HepG2 (cell line): ENCODE results near the gene DNAH9. TPM values are rescaled to one million over a fixed set of nuclear protein-coding genes. Genes with fewer than 3 reads are reported as not detected.

Source experiments
- ATAC-seq: fragments of 200-7000 bp; cut with Tn5 transposase; 3 replicates; pipeline ENCODE4 v1.9.1; 2020; ENCODE audit warnings: mild to moderate bottlenecking, moderate library complexity
- BruUV-seq: library from RNA; stranded (reverse); fragments of 400-500 nt; replicated peaks from 2 replicates; lab custom pipeline; 2021; lab: Mats Ljungman, UMichigan
- CTCF ChIA-PET: fragments of 300-600 bp; formaldehyde crosslinking; extraction: SDS; loops from one replicate; lab custom pipeline; 2021; ENCODE audit warnings: low total read pairs, inconsistent platforms, low intra/inter-chr PET ratio; lab: Yijun Ruan, JAX
- POLR2A ChIA-PET: fragments of 350-600 bp; sonication (Branson Sonifier 250); formaldehyde crosslinking; loops from one replicate; lab custom pipeline; 2020; ENCODE audit warnings: antibody characterized with exemption, inconsistent platforms; lab: Yijun Ruan, JAX
- DNase-seq: peaks from one replicate; pipeline ENCODE4 v3.0.0-alpha.2; 2015; ENCODE audit warnings: low spot score
- FAIRE-seq: peaks from 3 replicates; lab custom pipeline; 2011; peaks lifted over from hg19 to GRCh38; lab: Jason Lieb, UNC
- H2AFZ ChIP-seq: one replicate; pipeline ENCODE4 v1.6.1; 2011; ENCODE audit warnings: low read length, inconsistent platforms
- H3K27ac ChIP-seq: fragments of 300-600 bp; 3 replicates; pipeline ENCODE4 v1.8.0; 2011; ENCODE audit warnings: mixed run types, mild to moderate bottlenecking, mixed read lengths, low read length, inconsistent platforms; ENCODE audit not compliant: insufficient read depth; ENCODE audit errors: extremely low read length
- H3K27me3 ChIP-seq, 2 experiments: fragments of 200-600 bp in 1 of 2; 2 replicates in 1 of 2; 3 replicates in 1 of 2; pipeline versions ENCODE4 v1.6.0 to v1.8.0; 2011; ENCODE audit warnings: low read length in 2 of 2, mild to moderate bottlenecking in 2 of 2, moderate library complexity in 2 of 2, inconsistent platforms in 1 of 2; ENCODE audit not compliant: insufficient read depth in 2 of 2, control insufficient read depth in 1 of 2
- H3K36me3 ChIP-seq, 2 experiments: fragments of 200-600 bp in 1 of 2; replicated peaks in 1 of 2; 2 replicates in 1 of 2; 3 replicates in 1 of 2; pipeline versions ENCODE4 v1.5.1 to v1.8.0; 2011; ENCODE audit warnings: low read length in 2 of 2, inconsistent platforms in 1 of 2; ENCODE audit not compliant: insufficient read depth in 2 of 2, control insufficient read depth in 1 of 2
- H3K4me1 ChIP-seq: 2 replicates; pipeline ENCODE4 v1.5.1; 2012; ENCODE audit warnings: low read length, inconsistent platforms; ENCODE audit not compliant: insufficient read depth
- H3K4me2 ChIP-seq: 2 replicates; pipeline ENCODE4 v1.6.0; 2011; ENCODE audit warnings: low read depth, low read length, inconsistent platforms
- H3K4me3 ChIP-seq, 3 experiments: fragments of 200-600 bp in 1 of 3; sonication (generic), shearing (Covaris generic) in 1 of 3; replicated peaks in 1 of 3; 2 replicates each; pipeline ENCODE4 v1.5.1; 2011 to 2016; ENCODE audit warnings: low read length in 3 of 3, inconsistent platforms in 2 of 3, low read depth in 2 of 3, mild to moderate bottlenecking in 2 of 3, control low read depth in 1 of 3, mixed read lengths in 1 of 3; ENCODE audit not compliant: insufficient read depth in 1 of 3
- H3K79me2 ChIP-seq: one replicate; pipeline ENCODE4 v1.6.1; 2011; ENCODE audit warnings: low read length, inconsistent platforms; ENCODE audit not compliant: insufficient read depth
- H3K9ac ChIP-seq: 2 replicates; pipeline ENCODE4 v1.6.0; 2011; ENCODE audit warnings: mild to moderate bottlenecking, low read depth, low read length, inconsistent platforms; ENCODE audit not compliant: insufficient read depth
- H3K9me3 ChIP-seq: 2 replicates; pipeline ENCODE4 v1.5.1; 2012; ENCODE audit warnings: mild to moderate bottlenecking, low read length
- H4K20me1 ChIP-seq: 2 replicates; pipeline ENCODE4 v1.6.0; 2011; ENCODE audit warnings: inconsistent platforms, mild to moderate bottlenecking, low read length, moderate library complexity; ENCODE audit not compliant: insufficient read depth
- IRX3 ChIP-seq: sonication (generic); formaldehyde crosslinking; IDR thresholded peaks from 2 replicates; pipeline ENCODE4 v1.8.1; 2023; ENCODE audit warnings: mild to moderate bottlenecking, low read depth, missing genetic modification reagents, borderline replicate concordance
- JUNB ChIP-seq: sonication (generic); formaldehyde crosslinking; IDR thresholded peaks from 2 replicates; pipeline ENCODE4 v1.8.0; 2022; ENCODE audit warnings: missing genetic modification reagents, mild to moderate bottlenecking, borderline replicate concordance
- RFXAP ChIP-seq: sonication (generic); formaldehyde crosslinking; IDR thresholded peaks from 2 replicates; pipeline ENCODE4 v1.4.0; 2020; ENCODE audit warnings: missing genetic modification reagents, borderline replicate concordance
- SOX6 ChIP-seq, 2 experiments: fragments of 450-650 bp in 1 of 2; sonication (generic) in 1 of 2; formaldehyde crosslinking in 1 of 2; IDR thresholded peaks; 2 replicates each; pipeline versions ENCODE4 v1.4.0 to v1.6.1; 2017 to 2020; ENCODE audit warnings: antibody characterized with exemption in 1 of 2, mild to moderate bottlenecking in 1 of 2, missing genetic modification reagents in 1 of 2
- STAG1 ChIP-seq: sonication (generic); formaldehyde crosslinking; IDR thresholded peaks from 2 replicates; pipeline ENCODE4 v1.4.0; 2020; ENCODE audit warnings: missing genetic modification reagents
- THAP8 ChIP-seq: sonication (generic); formaldehyde crosslinking; IDR thresholded peaks from 2 replicates; pipeline ENCODE4 v1.5.1; 2020; ENCODE audit warnings: missing genetic modification reagents, mild to moderate bottlenecking, borderline replicate concordance
- ZNF737 ChIP-seq: sonication (generic); formaldehyde crosslinking; IDR thresholded peaks from 2 replicates; pipeline ENCODE4 v1.5.0; 2020; ENCODE audit warnings: missing genetic modification reagents, mild to moderate bottlenecking, borderline replicate concordance
- WGBS: methylation state at CpG from one replicate; pipeline ENCODE4 v1.1.6; 2017; ENCODE audit warnings: low lambda C conversion rate; 5-methylcytosine and 5-hydroxymethylcytosine counted together
- in situ Hi-C: cut with HindIII; loops from 2 replicates; pipeline ENCODE4 v1.10.0; 2017; ENCODE audit warnings: low pct_unique_long_range_greater_than_20kb; ENCODE audit not compliant: extremely low pct_ligation_motif_present
- intact Hi-C: fragments of 100-400 bp; cut with micrococcal nuclease; formaldehyde crosslinking; loops from one replicate; pipeline ENCODE4 v1.10.0; 2022; ENCODE audit not compliant: unreplicated experiment
- polyA plus RNA-seq, 8 experiments: library from polyadenylated mRNA; depleted of rRNA in 3 of 8; stranded (reverse) in 7 of 8; unstranded in 1 of 8; fragments of >200 nt; fragmentation: Illumina TruSeq in 4 of 8; extraction: Trizol in 4 of 8; gene quantifications; 2 replicates each; pipeline versions ENCODE4 v1.2.1 to v1.2.3, GENCODE V29; 2011 to 2016; ENCODE audit warnings: low read depth in 4 of 8, missing spikeins in 1 of 8, mixed read lengths in 1 of 8; ENCODE audit not compliant: insufficient read depth in 1 of 8
- total RNA-seq, 5 experiments: library from RNA; depleted of rRNA; stranded (reverse); fragments of >200 nt; fragmentation: Illumina TruSeq; extraction: Trizol; gene quantifications; 2 replicates each; pipeline ENCODE4 v1.2.3, GENCODE V29; 2016; ENCODE audit warnings: low read depth in 1 of 5
- TF ChIP-seq, protein P1 (sequence below): IDR thresholded peaks from 2 replicates; pipeline ENCODE4 v1.6.1; 2012; ENCODE audit warnings: low read depth, low read length, improper control_type of control experiment
- TF ChIP-seq, protein P2 (sequence below): sonication (generic); formaldehyde crosslinking; IDR thresholded peaks from 2 replicates; pipeline ENCODE4 v1.5.0; 2020; ENCODE audit warnings: missing genetic modification reagents
- TF ChIP-seq, protein P3 (sequence below): sonication (generic); formaldehyde crosslinking; IDR thresholded peaks from 2 replicates; pipeline ENCODE4 v1.5.0; 2020; ENCODE audit warnings: missing genetic modification reagents
- TF ChIP-seq, protein P4 (sequence below): sonication (generic); formaldehyde crosslinking; IDR thresholded peaks from 2 replicates; pipeline ENCODE4 v1.8.0; 2023; ENCODE audit warnings: mild to moderate bottlenecking, missing genetic modification reagents

Gene DNAH9
- total and polyA plus RNA-seq, 2 of the 13 experiments (the other 11 are each of a cell fraction or from before 2014, with no cell fraction given): not detected

DNA sequence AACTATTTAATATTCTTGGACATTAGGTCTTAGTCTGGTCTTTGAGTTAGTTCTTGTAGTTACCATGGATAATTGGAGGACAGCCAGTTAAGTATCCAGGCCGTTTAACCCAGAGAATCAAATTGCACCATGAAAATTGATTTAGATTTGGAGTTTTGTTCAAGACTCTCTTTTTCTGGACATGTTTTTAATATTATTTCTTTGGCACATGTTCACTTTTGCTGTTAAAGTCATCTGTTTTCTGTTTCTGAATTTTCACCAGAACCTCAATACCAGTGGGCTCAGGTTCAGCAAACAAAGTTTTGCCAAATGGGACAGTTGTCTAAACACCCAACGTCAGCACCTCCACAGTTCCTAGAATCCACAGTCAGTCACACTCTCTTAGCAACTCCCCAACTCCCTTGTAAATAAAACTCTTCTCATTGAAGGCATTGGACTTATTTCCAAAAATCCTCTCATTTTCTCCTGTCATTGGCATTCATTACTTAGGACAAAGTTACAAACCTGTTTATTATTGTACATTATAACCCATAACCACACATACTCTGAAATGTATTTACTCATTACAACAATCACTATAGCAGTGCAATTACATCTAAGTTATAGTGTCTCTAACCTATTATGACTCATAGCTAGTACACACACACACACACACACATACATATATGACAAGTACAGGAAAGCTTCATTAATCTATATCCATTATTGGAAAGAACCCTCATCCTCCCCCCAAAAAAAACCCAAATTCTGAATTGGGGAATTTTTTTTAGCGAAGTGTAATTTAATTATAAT, 33.5 kb upstream of the DNAH9 start (continued):
- TF ChIP-seq, protein P1, sequence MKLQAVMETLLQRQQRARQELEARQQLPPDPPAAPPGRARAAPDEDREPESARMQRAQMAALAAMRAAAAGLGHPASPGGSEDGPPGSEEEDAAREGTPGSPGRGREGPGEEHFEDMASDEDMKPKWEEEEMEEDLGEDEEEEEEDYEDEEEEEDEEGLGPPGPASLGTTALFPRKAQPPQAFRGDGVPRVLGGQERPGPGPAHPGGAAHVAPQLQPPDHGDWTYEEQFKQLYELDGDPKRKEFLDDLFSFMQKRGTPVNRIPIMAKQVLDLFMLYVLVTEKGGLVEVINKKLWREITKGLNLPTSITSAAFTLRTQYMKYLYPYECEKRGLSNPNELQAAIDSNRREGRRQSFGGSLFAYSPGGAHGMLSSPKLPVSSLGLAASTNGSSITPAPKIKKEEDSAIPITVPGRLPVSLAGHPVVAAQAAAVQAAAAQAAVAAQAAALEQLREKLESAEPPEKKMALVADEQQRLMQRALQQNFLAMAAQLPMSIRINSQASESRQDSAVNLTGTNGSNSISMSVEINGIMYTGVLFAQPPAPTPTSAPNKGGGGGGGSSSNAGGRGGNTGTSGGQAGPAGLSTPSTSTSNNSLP: no peak
- TF ChIP-seq, protein P2, sequence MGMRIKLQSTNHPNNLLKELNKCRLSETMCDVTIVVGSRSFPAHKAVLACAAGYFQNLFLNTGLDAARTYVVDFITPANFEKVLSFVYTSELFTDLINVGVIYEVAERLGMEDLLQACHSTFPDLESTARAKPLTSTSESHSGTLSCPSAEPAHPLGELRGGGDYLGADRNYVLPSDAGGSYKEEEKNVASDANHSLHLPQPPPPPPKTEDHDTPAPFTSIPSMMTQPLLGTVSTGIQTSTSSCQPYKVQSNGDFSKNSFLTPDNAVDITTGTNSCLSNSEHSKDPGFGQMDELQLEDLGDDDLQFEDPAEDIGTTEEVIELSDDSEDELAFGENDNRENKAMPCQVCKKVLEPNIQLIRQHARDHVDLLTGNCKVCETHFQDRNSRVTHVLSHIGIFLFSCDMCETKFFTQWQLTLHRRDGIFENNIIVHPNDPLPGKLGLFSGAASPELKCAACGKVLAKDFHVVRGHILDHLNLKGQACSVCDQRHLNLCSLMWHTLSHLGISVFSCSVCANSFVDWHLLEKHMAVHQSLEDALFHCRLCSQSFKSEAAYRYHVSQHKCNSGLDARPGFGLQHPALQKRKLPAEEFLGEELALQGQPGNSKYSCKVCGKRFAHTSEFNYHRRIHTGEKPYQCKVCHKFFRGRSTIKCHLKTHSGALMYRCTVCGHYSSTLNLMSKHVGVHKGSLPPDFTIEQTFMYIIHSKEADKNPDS: no peak
- TF ChIP-seq RFXAP (CRISPR knock-in tag): no peak
- TF ChIP-seq IRX3: no peak

GRCh38 chr17:11565591-11565990, 32.7 kb upstream of the DNAH9 start:
- H3K9me3 ChIP-seq: no peaks in the 10 kb centered on the region
- no peaks in the 10 kb centered on the region for H4K20me1 ChIP-seq
- TF ChIP-seq SOX6 (IDR thresholded peaks at IDR 0.05): no peak
- TF ChIP-seq SOX6 (CRISPR knock-in tag; IDR thresholded peaks at IDR 0.05): no peak
- TF ChIP-seq, protein P3, sequence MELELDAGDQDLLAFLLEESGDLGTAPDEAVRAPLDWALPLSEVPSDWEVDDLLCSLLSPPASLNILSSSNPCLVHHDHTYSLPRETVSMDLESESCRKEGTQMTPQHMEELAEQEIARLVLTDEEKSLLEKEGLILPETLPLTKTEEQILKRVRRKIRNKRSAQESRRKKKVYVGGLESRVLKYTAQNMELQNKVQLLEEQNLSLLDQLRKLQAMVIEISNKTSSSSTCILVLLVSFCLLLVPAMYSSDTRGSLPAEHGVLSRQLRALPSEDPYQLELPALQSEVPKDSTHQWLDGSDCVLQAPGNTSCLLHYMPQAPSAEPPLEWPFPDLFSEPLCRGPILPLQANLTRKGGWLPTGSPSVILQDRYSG: no peak
- TF ChIP-seq THAP8 (CRISPR knock-in tag): no peak
- no peak for TF ChIP-seq JUNB
- no peak for TF ChIP-seq STAG1 (CRISPR knock-in tag)
- TF ChIP-seq ZNF737 (CRISPR knock-in tag): no peak
- TF ChIP-seq, protein P4, sequence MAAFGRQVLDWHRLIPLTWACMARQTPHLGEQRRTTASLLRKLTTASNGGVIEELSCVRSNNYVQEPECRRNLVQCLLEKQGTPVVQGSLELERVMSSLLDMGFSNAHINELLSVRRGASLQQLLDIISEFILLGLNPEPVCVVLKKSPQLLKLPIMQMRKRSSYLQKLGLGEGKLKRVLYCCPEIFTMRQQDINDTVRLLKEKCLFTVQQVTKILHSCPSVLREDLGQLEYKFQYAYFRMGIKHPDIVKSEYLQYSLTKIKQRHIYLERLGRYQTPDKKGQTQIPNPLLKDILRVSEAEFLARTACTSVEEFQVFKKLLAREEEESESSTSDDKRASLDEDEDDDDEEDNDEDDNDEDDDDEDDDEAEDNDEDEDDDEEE (CRISPR knock-in tag): no peak
- TF ChIP-seq, all 625 proteins: peak for 0
- no peaks in the 10 kb centered on the region for H3K27me3 ChIP-seq
- 14% methylated on average over 4 of the region's 4 CpGs for WGBS
- no TSS peak for BruUV-seq
- no peaks in the 10 kb centered on the region for H3K79me2 ChIP-seq
- in situ Hi-C loops (no loop called here), intact Hi-C loops (no loop called here)
- H3K9ac ChIP-seq: no peak overlapping the region
- H3K4me3 ChIP-seq: no peak overlapping the region
- ChIA-PET CTCF (no interaction called here), POLR2A (no interaction called here)
- FAIRE-seq: no peak
- no peak overlapping the region for H2AFZ ChIP-seq
- H3K4me2 ChIP-seq: no peak overlapping the region
- no peak for ATAC-seq
- DNase-seq: no peak
- H3K36me3 ChIP-seq: no peaks in the 10 kb centered on the region
- H3K4me1 ChIP-seq: no peaks in the 10 kb centered on the region
- no peak overlapping the region for H3K27ac ChIP-seq
